DND-41 (cell line): ENCODE data around the gene XK.

Source experiments
- ATAC-seq: fragments of 200-7000 bp; cut with Tn5 transposase; 3 replicates; pipeline ENCODE4 v1.9.1; 2021; ENCODE audit warnings: low read depth; ENCODE audit not compliant: insufficient read depth
- DNase-seq: peaks from one replicate; pipeline ENCODE4 v3.0.0-alpha.2; 2020
- H2AFZ ChIP-seq: 2 replicates; pipeline ENCODE4 v1.6.0; 2012; ENCODE audit warnings: low read depth, low read length
- H3K27ac ChIP-seq: 2 replicates; pipeline ENCODE4 v1.5.1; 2012; ENCODE audit warnings: low read length, inconsistent platforms
- H3K27me3 ChIP-seq: fragments of 200-600 bp; sonication (generic); 2 replicates; pipeline ENCODE4 v1.6.0; 2012; ENCODE audit warnings: low read length, mild to moderate bottlenecking, inconsistent platforms; ENCODE audit not compliant: insufficient read depth, poor library complexity
- H3K36me3 ChIP-seq: 2 replicates; pipeline ENCODE4 v1.5.1; 2012; ENCODE audit warnings: low read length, inconsistent platforms; ENCODE audit not compliant: insufficient read depth
- H3K4me1 ChIP-seq: 2 replicates; pipeline ENCODE4 v1.5.1; 2012; ENCODE audit warnings: mild to moderate bottlenecking, low read length; ENCODE audit not compliant: insufficient read depth
- H3K4me2 ChIP-seq: 2 replicates; pipeline ENCODE4 v1.6.0; 2012; ENCODE audit warnings: mild to moderate bottlenecking, moderate library complexity, low read length, inconsistent platforms; ENCODE audit not compliant: insufficient read depth
- H3K4me3 ChIP-seq, 2 experiments: fragments of 200-600 bp in 1 of 2; shearing (Covaris generic) in 1 of 2; 2 replicates each; pipeline ENCODE4 v1.5.1; 2012 to 2016; ENCODE audit warnings: inconsistent platforms in 2 of 2, low read length in 2 of 2, mild to moderate bottlenecking in 2 of 2, low read depth in 1 of 2, moderate library complexity in 1 of 2
- H3K79me2 ChIP-seq: 2 replicates; pipeline ENCODE4 v1.6.0; 2012; ENCODE audit warnings: low read length, inconsistent platforms; ENCODE audit not compliant: insufficient read depth
- H3K9ac ChIP-seq: 2 replicates; pipeline ENCODE4 v1.6.0; 2012; ENCODE audit warnings: low read depth, mild to moderate bottlenecking, inconsistent platforms, low read length, moderate library complexity
- H3K9me3 ChIP-seq: 2 replicates; pipeline ENCODE4 v1.5.1; 2012; ENCODE audit warnings: low read length, moderate library complexity, mild to moderate bottlenecking, inconsistent platforms; ENCODE audit not compliant: insufficient read depth, severe bottlenecking
- H4K20me1 ChIP-seq: 2 replicates; pipeline ENCODE4 v1.6.0; 2012; ENCODE audit warnings: low read length; ENCODE audit not compliant: insufficient read depth
- EZH2 ChIP-seq: IDR thresholded peaks from 3 replicates; pipeline ENCODE4 v1.6.1; 2012; ENCODE audit warnings: borderline replicate concordance, low read depth, mild to moderate bottlenecking, moderate library complexity, low read length, inconsistent platforms; ENCODE audit not compliant: severe bottlenecking
- TF ChIP-seq, protein P1 (sequence below): IDR thresholded peaks from 2 replicates; pipeline ENCODE4 v1.5.1; 2012; ENCODE audit warnings: borderline replicate concordance, low read length, moderate library complexity, mild to moderate bottlenecking; ENCODE audit not compliant: poor library complexity, severe bottlenecking; ENCODE audit errors: extremely low read depth

The XK gene

DNA sequence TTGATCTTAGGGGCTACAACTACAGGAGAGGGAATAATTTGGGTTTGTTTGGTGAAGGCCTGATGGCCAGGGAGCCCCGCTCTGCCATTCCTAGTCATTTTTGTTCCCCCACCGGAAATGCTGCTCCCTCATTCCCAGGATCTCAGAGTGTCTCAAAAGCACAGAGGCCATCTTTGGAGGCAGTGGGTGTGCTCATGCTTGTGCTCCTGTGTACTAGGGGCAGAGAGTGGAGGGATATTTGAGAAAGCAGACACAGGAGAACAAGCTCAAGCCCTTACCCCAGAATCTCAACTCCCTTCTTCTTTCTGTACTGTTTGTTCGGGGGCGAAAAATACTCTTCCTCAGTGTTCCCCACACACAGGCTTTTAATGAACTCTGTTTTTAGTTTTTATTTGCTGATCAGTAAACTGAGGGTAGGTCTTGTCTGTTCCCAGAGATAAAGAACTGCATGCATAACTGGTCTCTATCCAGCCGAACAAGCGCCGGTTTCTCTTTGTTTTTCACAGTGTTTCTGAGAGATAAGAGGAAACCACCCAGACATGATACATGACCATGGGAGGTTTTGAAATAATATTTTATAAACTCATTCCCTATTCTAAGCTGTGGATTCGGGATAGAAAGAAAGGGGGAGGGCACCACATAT lies 32.9 kb upstream of the XK start:
- H2AFZ ChIP-seq = no peak overlapping the region
- DNase-seq (no peak), ATAC-seq (no peak)
- H3K27me3 ChIP-seq = no peaks in the 10 kb centered on the region
- H3K79me2 ChIP-seq = no peaks in the 10 kb centered on the region
- H3K4me2 ChIP-seq = no peak overlapping the region
- H4K20me1 ChIP-seq = no peaks in the 10 kb centered on the region
- no peak for TF ChIP-seq EZH2
- TF ChIP-seq, protein P1, sequence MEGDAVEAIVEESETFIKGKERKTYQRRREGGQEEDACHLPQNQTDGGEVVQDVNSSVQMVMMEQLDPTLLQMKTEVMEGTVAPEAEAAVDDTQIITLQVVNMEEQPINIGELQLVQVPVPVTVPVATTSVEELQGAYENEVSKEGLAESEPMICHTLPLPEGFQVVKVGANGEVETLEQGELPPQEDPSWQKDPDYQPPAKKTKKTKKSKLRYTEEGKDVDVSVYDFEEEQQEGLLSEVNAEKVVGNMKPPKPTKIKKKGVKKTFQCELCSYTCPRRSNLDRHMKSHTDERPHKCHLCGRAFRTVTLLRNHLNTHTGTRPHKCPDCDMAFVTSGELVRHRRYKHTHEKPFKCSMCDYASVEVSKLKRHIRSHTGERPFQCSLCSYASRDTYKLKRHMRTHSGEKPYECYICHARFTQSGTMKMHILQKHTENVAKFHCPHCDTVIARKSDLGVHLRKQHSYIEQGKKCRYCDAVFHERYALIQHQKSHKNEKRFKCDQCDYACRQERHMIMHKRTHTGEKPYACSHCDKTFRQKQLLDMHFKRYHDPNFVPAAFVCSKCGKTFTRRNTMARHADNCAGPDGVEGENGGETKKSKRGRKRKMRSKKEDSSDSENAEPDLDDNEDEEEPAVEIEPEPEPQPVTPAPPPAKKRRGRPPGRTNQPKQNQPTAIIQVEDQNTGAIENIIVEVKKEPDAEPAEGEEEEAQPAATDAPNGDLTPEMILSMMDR = no peak
- no peak overlapping the region for H3K9ac ChIP-seq
- no peaks in the 10 kb centered on the region for H3K4me1 ChIP-seq
- H3K27ac ChIP-seq = no peak overlapping the region
- no peaks in the 10 kb centered on the region for H3K36me3 ChIP-seq
- H3K9me3 ChIP-seq = no peaks in the 10 kb centered on the region
- no peak overlapping the region for H3K4me3 ChIP-seq

DNA sequence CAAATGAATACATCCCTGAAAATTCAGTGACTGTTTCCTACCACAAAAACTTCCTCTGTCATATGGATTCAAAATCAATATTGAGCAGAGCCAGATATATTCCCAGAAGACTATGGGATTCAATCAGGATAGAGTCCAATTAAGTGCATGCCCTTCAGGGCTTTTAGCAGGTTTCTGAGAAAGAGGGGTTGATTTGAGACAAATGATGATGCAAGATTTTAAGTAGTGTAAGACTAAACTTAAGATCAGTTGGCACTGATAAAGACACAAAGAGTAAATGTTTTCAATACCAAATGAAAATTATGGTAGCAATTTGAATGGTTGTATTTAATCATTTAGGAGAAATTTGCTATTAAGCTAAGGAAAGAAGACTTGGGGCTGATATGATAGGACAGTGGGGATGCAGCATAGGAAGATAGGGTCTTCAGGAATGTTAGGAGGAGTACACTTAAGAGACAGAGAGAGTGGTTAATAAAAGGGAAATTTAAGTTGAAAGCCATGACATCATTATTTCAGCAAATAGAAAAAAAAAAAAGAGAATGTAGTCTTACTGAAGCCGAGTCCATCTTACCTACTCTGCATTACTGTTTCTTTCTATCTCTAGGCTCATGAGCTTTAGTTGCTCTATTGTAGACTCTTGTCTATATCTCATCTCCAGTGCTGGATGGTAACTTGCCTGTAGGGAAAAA lies 32.0 kb upstream of the XK start:
- no peak overlapping the region for H2AFZ ChIP-seq

DNA sequence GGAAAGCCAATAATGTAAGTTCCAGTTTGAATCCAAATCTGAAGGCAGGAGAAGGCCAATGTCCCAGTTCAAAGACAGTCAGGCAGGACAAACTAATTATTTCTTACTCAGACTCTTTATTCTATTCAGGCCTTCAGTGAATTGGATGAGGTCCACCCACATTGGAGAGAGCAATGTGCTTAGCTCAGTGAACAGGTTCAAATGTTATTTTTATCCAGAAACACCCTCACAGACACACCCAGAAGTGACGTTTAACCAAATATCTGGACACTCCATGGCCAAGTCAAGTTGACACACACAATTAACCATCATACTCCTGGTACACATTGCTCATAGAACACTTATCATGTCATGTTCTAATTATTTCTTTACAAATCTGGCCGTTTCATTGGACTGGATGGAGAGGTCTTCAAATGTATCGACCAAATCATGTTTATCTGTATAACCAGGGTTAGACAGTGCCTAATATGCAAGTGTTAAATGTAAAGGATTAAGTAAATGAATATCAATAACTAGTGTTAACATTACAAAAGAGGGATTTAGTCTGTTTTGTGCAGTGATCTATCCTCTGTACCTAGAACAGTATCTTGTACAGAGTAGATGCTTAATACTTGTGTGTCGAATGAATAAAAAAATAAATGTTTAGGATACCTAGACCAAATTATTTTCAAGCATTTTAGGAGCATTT lies 27.1 kb upstream of the XK start:
- no peaks in the 10 kb centered on the region for H3K4me1 ChIP-seq
- no peaks in the 10 kb centered on the region for H3K79me2 ChIP-seq
- H3K36me3 ChIP-seq = no peaks in the 10 kb centered on the region

More for the DNA sequence above, 32.0 kb upstream of the XK start:
- TF ChIP-seq EZH2 = no peak
- TF ChIP-seq, protein P1 = no peak
- no peaks in the 10 kb centered on the region for H4K20me1 ChIP-seq
- no peaks in the 10 kb centered on the region for H3K27me3 ChIP-seq
- H3K4me1 ChIP-seq = no peaks in the 10 kb centered on the region
- no peaks in the 10 kb centered on the region for H3K79me2 ChIP-seq
- H3K9me3 ChIP-seq = no peaks in the 10 kb centered on the region
- H3K9ac ChIP-seq = no peak overlapping the region
- no peak overlapping the region for H3K4me3 ChIP-seq
- H3K36me3 ChIP-seq = no peaks in the 10 kb centered on the region
- DNase-seq = no peak
- H3K4me2 ChIP-seq = no peak overlapping the region
- no peak for ATAC-seq
- H3K27ac ChIP-seq = no peak overlapping the region

More for the DNA sequence above, 27.1 kb upstream of the XK start:
- H3K4me2 ChIP-seq = no peak overlapping the region
- TF ChIP-seq EZH2 = no peak
- TF ChIP-seq, protein P1 = no peak
- no peaks in the 10 kb centered on the region for H3K9me3 ChIP-seq
- DNase-seq (no peak), ATAC-seq (no peak)
- H4K20me1 ChIP-seq = no peaks in the 10 kb centered on the region
- no peak overlapping the region for H3K27ac ChIP-seq
- no peaks in the 10 kb centered on the region for H3K27me3 ChIP-seq
- H2AFZ ChIP-seq = no peak overlapping the region
- no peak overlapping the region for H3K9ac ChIP-seq
- no peak overlapping the region for H3K4me3 ChIP-seq
